GM19438 (cell line): ENCODE measurements around the gene ZDHHC22.

ENCODE experiments used
- ATAC-seq: cut with Tn5 transposase; IDR thresholded peaks from one replicate; pipeline ENCODE4 v1.9.1; 2021; ENCODE audit warnings: low read depth; ENCODE audit not compliant: unreplicated experiment

Gene ZDHHC22

GRCh38 chr14:77131206-77131605 lies 10.4 kb downstream of the ZDHHC22 start:
- no peak for ATAC-seq

DNA sequence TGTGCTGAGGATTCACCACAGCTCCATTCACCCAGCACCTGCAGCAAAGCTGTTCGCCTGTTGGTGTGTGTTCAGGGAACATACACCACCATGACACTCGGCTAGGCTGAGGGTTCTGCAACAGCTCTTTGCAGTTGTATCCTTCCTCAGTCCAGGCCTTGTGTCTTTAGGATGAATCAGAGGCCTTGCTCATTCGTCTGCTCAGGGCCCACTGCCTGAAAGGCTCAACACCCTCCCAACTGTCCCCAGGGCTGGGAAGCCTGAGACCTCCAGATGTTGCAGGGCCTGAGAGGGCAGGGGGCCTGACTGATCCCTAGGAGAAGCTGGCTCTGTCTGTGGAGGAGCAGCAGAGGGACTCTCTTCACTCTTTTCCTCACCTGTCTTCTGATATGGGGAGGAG lies 11.2 kb downstream of the ZDHHC22 start:
- ATAC-seq = no peak

- no peak for ATAC-seq
Observed at GRCh38 chr14:77128414-77128891, 13.1 kb downstream of the ZDHHC22 start.

GRCh38 chr14:77126461-77126990 lies 15.1 kb downstream of the ZDHHC22 start:
- no peak for ATAC-seq

DNA sequence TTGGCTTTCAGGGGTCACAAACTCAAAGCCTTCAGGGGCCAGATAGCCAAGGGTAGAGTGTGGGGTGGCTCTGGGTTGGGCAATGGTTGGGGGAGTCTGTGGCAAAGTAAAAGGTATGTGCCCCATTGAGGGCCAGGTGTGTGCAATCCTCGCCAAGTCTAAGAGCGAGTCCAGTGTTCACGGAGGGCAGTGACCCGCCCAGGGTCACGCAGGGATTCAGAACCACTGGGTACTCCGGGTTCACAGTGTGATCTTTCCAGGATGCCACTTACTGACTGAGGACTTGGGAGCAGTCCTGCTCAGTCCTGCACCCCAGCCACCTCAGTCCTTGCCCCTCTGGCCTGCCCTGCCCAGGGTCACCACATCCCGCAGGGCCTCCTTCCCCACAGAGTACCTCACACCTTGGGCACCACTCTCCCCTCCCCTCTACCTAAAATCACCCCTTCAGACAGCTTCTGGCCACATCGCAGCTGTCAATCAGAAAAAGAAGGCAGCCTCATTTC lies 15.7 kb downstream of the ZDHHC22 start:
- ATAC-seq = no peak

DNA sequence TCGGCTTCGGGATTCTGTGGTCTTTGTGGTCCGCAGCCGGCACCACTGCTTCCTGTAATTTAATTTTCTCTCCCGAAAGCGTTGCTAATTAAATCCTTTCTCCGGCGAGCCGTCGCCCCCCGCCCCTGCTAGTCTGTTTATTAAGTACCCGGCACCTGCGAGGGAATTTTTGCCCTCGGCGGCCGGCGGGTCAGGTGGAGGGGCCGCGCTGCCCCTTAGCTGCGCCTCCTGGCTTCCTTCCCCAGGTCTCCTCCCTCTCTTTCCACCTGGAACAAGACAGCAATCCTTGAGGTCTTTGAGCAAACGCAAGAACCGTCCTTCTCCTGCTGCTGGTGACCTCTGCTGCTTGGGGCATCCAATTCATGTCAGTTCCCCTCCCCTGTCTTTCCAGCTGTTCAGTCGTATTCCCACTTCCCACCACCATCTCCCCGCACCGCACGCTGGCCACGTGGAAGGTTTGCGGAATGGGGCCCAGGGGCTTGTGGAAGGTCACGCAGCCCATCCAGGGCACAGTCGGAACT lies 16.2 kb downstream of the ZDHHC22 start:
- ATAC-seq = no peak

DNA sequence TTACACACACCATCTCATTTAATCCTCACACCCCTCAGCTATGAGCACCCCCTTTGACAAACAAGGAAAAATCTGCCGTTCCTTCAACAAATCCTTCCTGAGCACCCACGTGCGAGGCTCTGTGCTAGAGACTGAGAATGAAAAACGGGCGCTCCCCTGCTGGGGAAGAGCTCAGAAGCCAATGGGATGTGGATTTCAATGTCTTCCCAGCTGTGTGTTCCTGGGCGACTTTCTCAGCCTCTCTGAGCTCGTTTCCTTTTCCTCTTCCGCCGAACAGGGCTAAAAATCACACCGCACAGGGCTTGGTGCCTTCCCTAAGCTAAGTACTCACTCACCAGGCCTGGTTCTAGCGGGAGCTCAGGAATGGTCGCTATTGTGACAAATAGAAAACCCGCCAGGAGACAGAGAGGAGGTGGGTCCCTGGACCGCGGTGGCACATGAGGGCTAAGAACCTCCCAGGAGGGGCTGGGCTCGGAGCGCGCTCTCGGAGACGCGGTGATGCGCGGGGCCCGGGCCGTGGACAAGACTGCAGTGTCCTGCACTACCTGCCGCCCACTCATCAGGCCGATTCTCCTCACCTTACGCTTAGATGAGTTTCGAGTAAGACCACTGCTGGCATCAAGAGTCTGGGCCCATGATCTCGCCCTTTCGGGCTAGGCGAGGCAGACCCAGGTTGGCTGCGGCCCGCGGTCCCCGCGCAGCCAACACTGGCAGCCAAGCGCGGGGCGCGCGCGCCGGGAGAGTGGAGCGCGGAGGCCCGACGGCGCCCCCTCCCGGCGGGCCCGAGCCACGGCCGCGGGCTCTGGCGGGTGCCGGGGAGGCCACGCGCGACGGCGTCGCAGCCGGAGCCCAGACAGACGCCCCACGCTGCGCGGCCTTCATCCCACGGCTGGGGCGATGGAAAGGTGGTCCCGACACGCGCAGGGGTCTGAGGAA lies 17.0 kb downstream of the ZDHHC22 start:
- ATAC-seq = no peak

- no peak for ATAC-seq
Observed at GRCh38 chr14:77123381-77124325, 17.9 kb downstream of the ZDHHC22 start.

GRCh38 chr14:77122526-77123125 lies 19.0 kb downstream of the ZDHHC22 start:
- ATAC-seq = no peak

DNA sequence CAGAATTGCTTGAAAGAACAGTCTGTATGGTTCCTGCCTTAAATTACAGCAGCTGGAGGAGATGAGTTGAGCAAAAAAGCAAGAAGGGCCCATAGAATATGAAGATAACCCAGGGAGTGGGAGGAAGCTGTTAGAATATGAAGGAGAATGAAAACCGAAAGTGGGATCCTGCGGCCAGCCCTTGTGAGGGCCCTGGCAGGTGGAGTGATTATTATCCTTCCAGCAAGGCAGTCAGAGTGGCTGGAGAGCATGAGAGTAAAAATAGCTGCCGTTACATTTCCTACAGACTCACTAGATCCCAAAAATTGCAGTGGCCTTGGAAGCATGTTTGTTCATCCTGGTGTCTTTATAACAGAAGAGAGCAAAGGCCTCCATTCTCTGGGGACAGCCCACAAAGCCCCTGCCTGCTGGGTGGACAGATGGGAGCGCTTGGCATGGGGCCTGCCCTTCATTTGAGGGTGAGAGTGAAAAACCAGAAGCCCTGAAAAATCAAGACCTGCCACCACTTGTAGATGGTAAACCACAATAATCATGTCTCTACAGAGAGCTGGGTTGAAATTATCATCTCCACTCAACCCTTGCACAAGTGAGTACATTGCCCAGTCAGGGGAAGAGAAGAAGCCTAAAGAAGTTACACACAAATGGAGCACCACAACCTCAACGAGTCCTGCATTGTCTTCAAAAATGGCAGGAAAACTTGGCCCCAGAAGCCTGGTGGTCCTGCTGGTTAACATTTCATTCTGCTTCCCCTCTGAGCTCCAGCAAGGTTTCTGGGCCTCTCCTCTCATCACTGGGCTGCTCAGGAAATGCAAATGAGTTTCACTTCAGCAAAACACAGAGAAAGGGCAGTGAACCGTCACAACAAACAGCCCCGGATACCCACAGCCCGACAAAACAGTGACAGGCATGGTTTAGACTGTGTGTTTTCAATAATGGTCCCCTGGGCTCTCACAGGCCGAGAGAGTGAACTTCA lies 20.5 kb downstream of the ZDHHC22 start:
- peak; percentile 80 for ATAC-seq

- ATAC-seq = no peak
Observed at GRCh38 chr14:77119851-77120250, 21.7 kb downstream of the ZDHHC22 start.

DNA sequence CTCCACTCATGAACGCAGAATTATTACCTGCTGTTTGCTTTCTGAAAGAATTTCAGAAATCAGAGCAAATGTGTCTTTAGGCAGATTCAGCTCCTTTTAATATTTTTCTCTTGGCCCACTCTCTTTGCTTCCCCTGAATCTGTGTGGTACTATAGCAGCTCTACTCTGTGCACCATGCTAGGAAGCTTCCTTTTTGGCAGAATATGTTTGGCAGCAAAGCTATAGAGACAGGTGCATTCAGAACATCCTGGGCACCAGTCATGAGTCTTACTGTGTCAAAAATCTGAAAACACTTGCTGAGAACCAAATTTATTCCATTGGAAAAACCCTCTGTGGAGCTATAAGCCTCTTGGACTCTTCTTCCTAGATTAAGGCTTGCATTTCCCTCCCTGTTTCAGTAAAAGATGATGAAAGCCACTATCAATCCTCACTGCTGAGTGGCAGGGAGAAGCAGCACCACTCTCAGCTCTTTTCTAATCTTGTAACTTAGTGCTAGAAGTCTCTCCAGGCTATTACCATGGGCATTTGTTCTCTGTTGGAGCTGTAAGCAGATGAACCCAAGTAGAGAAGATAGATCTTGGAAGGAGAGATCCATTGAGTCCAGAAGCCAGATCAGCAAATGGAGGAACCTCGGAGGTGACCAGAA lies 25.3 kb downstream of the ZDHHC22 start:
- no peak for ATAC-seq

DNA sequence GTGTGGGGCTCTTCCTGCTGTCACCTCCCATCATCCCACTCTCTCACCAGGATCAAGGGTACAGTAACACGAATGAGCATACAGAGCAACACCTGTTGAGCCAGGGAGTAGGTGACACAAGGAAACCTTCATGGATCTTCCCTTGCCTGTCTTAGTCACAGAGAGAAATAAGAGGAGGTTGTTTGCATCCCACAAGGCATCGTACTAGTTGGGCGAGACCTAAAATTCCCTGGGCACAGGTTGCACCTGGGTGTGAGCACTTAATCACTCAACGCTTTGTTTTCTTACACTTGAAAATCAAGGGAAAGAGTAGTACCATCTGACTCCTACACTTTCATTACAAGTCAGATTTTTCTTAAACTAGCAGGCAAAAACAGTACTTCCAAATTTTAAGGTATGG lies 27.0 kb downstream of the ZDHHC22 start:
- no peak for ATAC-seq

- no peak for ATAC-seq
Observed at GRCh38 chr14:77113644-77114043, 27.9 kb downstream of the ZDHHC22 start.

DNA sequence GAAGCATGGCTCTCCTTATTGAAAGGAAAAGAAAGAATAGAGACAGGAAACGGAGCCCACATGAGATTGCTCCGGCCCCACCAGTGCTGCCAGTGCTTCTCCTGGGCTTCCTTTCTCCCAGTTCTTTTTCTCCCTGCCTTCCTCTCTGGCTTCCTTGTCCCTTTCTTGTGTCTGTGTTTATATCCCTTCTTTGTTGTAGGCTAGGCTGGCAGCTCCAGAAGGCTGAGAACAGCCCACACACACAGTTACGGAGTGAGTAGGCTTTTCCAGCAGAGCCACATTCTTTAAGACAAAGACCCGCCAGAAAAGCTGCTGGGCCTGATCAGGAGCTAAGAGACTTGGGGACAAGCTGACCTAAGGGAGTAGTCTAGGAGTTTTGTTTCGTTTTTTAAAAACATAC lies 30.6 kb downstream of the ZDHHC22 start:
- ATAC-seq = no peak

- ATAC-seq = no peak
Observed at GRCh38 chr14:77110286-77110685, 31.3 kb downstream of the ZDHHC22 start.

DNA sequence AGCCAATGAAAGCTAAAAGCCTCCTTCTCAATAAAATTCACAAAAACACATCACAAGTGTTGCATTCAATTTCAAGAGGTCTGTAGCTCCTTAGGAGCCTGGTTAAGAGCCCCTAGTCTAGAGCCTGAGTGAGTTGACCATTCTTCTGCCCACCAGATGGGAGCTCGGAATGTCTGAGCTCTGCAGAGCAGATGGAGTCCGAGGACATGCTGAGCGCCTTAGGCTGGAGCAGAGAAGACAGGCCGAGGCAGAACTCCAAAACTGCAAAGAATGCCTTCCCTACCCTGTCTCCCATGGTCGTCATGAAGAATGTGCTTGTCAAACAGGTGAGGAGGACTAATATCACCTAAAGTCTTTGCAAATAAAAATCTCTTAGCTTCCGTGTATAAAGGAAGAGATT lies 31.9 kb downstream of the ZDHHC22 start:
- no peak for ATAC-seq

DNA sequence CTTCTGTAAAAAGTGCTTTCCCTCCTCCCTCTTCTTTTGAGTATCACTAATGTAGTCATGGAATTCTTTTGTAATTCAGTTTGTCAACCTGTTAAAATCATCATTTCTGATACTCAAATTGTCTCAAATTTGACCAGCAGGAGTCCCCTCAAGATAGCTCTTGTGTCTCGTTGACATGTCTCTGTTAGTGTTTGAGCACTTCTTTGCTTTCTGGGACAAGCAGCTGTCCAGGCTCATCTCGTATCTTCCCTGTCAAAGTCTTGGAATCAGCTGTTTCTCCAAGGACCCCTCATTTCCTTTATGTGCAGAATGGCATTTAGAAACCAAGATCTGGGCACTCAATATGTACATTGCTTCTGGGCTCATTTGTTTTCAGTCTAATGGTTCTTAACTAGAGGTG lies 32.8 kb downstream of the ZDHHC22 start:
- no peak for ATAC-seq
